NCI-H510A (cell line): ENCODE measurements around the gene INTS2.
"Not testable (repeated sequence)": the region's sequence is repeated elsewhere in the genome, so short reads cannot be mapped to it uniquely, and the experiment has no call there.

ENCODE experiments used
- DNase-seq: peaks from one replicate; lab custom pipeline; 2025; lab: John Stamatoyannopoulos, UW

Gene INTS2

GRCh38 chr17:61849674-61850073, 78.1 kb downstream of the INTS2 start:
- DNase-seq: no peak

GRCh38 chr17:61848896-61849295, 78.9 kb downstream of the INTS2 start:
- no peak for DNase-seq

GRCh38 chr17:61848247-61848646, 79.5 kb downstream of the INTS2 start:
- DNase-seq: no peak

- DNase-seq: no peak
Measured at GRCh38 chr17:61847659-61848058, 80.1 kb downstream of the INTS2 start.

GRCh38 chr17:61846761-61847375, 80.9 kb downstream of the INTS2 start:
- DNase-seq: no peak

- DNase-seq: no peak
Measured at GRCh38 chr17:61846088-61846487, 81.7 kb downstream of the INTS2 start.

- no peak for DNase-seq
Measured at GRCh38 chr17:61843435-61843834, 84.3 kb downstream of the INTS2 start.

- no peak for DNase-seq
Measured at GRCh38 chr17:61842899-61843298, 84.9 kb downstream of the INTS2 start.

- no peak for DNase-seq
Measured at GRCh38 chr17:61839300-61839786, 88.4 kb downstream of the INTS2 start.

GRCh38 chr17:61837175-61838051, 90.4 kb downstream of the INTS2 start:
- DNase-seq: peak; percentile 40

- no peak for DNase-seq
Measured at GRCh38 chr17:61836266-61837174, 91.3 kb downstream of the INTS2 start.

- no peak for DNase-seq
Measured at GRCh38 chr17:61835606-61836005, 92.2 kb downstream of the INTS2 start.

GRCh38 chr17:61834610-61835009, 93.2 kb downstream of the INTS2 start:
- DNase-seq: no peak

- DNase-seq: no peak
Measured at GRCh38 chr17:61833536-61834193, 94.1 kb downstream of the INTS2 start.

GRCh38 chr17:61832463-61832862, 95.3 kb downstream of the INTS2 start:
- DNase-seq: no peak

GRCh38 chr17:61831099-61831498, 96.7 kb downstream of the INTS2 start:
- no peak for DNase-seq

- DNase-seq: no peak
Measured at GRCh38 chr17:61828694-61829093, 99.1 kb downstream of the INTS2 start.

GRCh38 chr17:61827649-61828395, 100.0 kb downstream of the INTS2 start:
- DNase-seq: no peak

GRCh38 chr17:61826866-61827265, 100.9 kb downstream of the INTS2 start:
- DNase-seq: not testable (repeated sequence)

GRCh38 chr17:61826198-61826597, 101.6 kb downstream of the INTS2 start:
- DNase-seq: not testable (repeated sequence)
